ENCODE results near the gene PLXNA4.

The PLXNA4 gene

GRCh38 chr7:132218876-132219275 is 357.4 kb downstream of the PLXNA4 start:
- no peak for TF ChIP-seq CTCF (IDR thresholded peaks at IDR 0.05; ENCODE audit: low read depth, low read length)
- no peak overlapping the region for H3K4me3 ChIP-seq (ENCODE audit: low read depth, low read length)

GRCh38 chr7:132216847-132217525 is 359.3 kb downstream of the PLXNA4 start:
- TF ChIP-seq CTCF (IDR thresholded peaks at IDR 0.05; ENCODE audit: low read depth, low read length): no peak
- no peak overlapping the region for H3K4me3 ChIP-seq (ENCODE audit: low read depth, low read length)

GRCh38 chr7:132214452-132214851 is 361.8 kb downstream of the PLXNA4 start:
- H3K4me3 ChIP-seq (ENCODE audit: low read depth, low read length): no peak overlapping the region
- TF ChIP-seq CTCF (IDR thresholded peaks at IDR 0.05; ENCODE audit: low read depth, low read length): no peak

GRCh38 chr7:132213583-132213982 is 362.7 kb downstream of the PLXNA4 start:
- TF ChIP-seq CTCF (IDR thresholded peaks at IDR 0.05; ENCODE audit: low read depth, low read length): no peak
- no peak overlapping the region for H3K4me3 ChIP-seq (ENCODE audit: low read depth, low read length)

GRCh38 chr7:132211971-132212370 is 364.3 kb downstream of the PLXNA4 start:
- no peak overlapping the region for H3K4me3 ChIP-seq (ENCODE audit: low read depth, low read length)
- TF ChIP-seq CTCF (IDR thresholded peaks at IDR 0.05; ENCODE audit: low read depth, low read length): no peak

- H3K4me3 ChIP-seq (ENCODE audit: low read depth, low read length): no peak overlapping the region
- TF ChIP-seq CTCF (IDR thresholded peaks at IDR 0.05; ENCODE audit: low read depth, low read length): no peak
Measured at GRCh38 chr7:132210821-132211220, 365.4 kb downstream of the PLXNA4 start.

GRCh38 chr7:132207782-132208181 is 368.5 kb downstream of the PLXNA4 start:
- no peak for TF ChIP-seq CTCF (IDR thresholded peaks at IDR 0.05; ENCODE audit: low read depth, low read length)
- H3K4me3 ChIP-seq (ENCODE audit: low read depth, low read length): no peak overlapping the region

Measured in WI38 (cell line).